Measurements from ENCODE around the gene CD99L2.

Gene CD99L2

DNA sequence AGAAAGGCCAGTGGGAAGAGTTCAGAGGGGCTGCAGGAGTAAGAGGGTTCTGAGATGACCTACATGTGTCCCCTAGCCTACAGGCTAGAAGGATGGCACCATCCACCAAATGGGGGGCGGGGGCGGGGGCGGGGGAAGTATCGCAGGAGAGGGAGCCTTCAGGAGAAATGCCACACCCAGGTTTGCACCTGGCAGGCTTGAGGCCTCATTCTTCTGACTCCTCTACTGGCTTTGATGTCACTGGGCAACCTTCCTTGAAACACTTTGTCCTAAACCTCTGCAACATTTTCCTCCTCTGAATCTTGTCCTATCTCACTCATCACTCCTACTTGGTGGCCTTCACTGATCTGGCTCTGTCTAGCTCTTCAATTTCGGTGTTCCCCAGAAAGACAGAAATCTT lies 24.0 kb downstream of the CD99L2 start:
- peaks cover 15% of the 10 kb centered on the region for H3K9me3 ChIP-seq (ENCODE audit: control insufficient read depth, insufficient read depth, low read depth, low read length)
- no peaks in the 10 kb centered on the region for H3K27me3 ChIP-seq (ENCODE audit: control insufficient read depth, insufficient read depth, low read length)
- H3K4me1 ChIP-seq (ENCODE audit: control insufficient read depth, insufficient read depth, low read length): peaks cover 22% of the 10 kb centered on the region
- H3K9ac ChIP-seq (ENCODE audit: low read length): no peak overlapping the region
- H3K36me3 ChIP-seq (ENCODE audit: control insufficient read depth, insufficient read depth, low read length): peaks cover 11% of the 10 kb centered on the region
- no peak overlapping the region for H3K4me3 ChIP-seq (ENCODE audit: low read depth, low read length)
- H3K27ac ChIP-seq (ENCODE audit: low read depth, low read length): no peak overlapping the region

DNA sequence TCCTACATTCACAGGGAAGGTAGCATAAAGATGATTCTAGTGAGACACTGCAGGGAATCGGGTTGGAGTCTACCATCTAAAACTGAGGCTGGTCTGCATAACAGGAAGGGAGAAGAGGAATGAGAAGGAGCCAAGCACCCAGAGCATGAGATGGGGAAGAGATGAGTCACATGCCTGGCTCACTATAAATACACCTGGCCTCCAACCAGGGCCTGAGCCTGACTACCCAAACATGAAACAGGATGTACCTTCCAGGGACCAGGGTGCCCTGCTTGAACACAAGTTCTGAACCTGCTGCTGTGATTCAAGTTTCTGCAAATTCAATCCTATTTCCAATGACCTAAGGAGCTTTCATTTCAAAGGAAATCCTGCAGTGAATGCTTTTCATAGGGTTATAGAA lies 24.9 kb downstream of the CD99L2 start:
- Histone ChIP-seq H3K4me1 (ENCODE audit: control insufficient read depth, insufficient read depth, low read length) (peaks cover 24% of the 10 kb centered on the region), H3K9me3 (ENCODE audit: control insufficient read depth, insufficient read depth, low read depth, low read length) (peaks cover 15% of the 10 kb centered on the region), H3K9ac (ENCODE audit: low read length) (no peak overlapping the region), H3K4me3 (ENCODE audit: low read depth, low read length) (no peak overlapping the region), H3K27ac (ENCODE audit: low read depth, low read length) (no peak overlapping the region), H3K27me3 (ENCODE audit: control insufficient read depth, insufficient read depth, low read length) (no peaks in the 10 kb centered on the region), H3K36me3 (ENCODE audit: control insufficient read depth, insufficient read depth, low read length) (peaks cover 11% of the 10 kb centered on the region)

DNA sequence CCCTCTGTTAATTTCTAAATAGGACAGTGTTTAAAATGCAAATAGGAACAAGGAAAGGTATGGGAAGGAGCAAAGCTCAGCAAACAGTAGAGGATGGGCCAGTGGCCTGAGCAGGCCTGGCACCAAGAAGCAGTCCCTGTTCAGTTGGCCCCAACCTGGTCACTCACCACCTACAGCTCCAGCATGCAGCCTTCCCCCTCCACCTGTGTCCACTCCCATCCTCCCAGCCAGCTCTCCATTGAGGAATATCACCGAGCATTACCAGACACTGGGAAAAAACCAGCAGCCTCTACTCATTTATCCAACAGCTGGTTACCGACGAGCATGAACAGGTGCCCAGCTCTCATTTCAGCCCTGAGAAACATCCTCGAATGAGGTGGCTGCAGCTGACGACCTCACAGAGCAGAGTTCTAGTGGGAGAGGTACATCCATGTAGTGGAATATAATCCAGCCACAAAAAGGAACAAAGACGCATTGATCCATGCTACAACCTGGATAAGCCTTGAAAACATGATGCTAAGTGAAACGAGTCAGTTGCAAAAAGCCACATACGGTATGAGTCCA lies 25.6 kb downstream of the CD99L2 start:
- H3K27ac ChIP-seq (ENCODE audit: low read depth, low read length): no peak overlapping the region
- H3K9me3 ChIP-seq (ENCODE audit: control insufficient read depth, insufficient read depth, low read depth, low read length): peaks cover 15% of the 10 kb centered on the region
- H3K36me3 ChIP-seq (ENCODE audit: control insufficient read depth, insufficient read depth, low read length): peaks cover 11% of the 10 kb centered on the region
- H3K9ac ChIP-seq (ENCODE audit: low read length): no peak overlapping the region
- H3K4me3 ChIP-seq (ENCODE audit: low read depth, low read length): no peak overlapping the region
- H3K4me1 ChIP-seq (ENCODE audit: control insufficient read depth, insufficient read depth, low read length): peaks cover 24% of the 10 kb centered on the region
- H3K27me3 ChIP-seq (ENCODE audit: control insufficient read depth, insufficient read depth, low read length): no peaks in the 10 kb centered on the region

DNA sequence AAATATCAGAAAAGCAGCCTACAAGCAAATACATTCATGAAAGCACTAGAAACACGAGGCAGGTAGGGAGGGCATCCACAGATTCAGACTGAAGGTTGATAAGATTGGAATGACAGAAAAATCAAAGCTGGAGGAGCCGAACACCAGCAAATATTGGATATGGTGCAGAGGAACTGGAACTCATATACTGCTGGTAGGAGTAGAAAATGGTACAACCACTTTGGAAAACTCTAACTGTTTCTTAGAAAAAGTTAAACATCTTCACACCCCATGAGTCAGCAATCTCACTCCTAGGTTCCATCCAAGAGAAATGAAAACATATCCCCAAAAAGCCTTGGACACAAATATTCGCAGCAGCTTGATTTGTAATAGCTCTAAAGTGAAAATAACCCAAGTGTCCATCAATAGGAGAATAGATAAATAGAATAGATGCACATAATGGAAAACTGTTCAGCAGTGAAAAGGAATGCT lies 27.1 kb downstream of the CD99L2 start:
- H3K27me3 ChIP-seq (ENCODE audit: control insufficient read depth, insufficient read depth, low read length): no peaks in the 10 kb centered on the region
- H3K9me3 ChIP-seq (ENCODE audit: control insufficient read depth, insufficient read depth, low read depth, low read length): peaks cover 13% of the 10 kb centered on the region
- no peak overlapping the region for H3K9ac ChIP-seq (ENCODE audit: low read length)
- no peak overlapping the region for H3K4me3 ChIP-seq (ENCODE audit: low read depth, low read length)
- H3K27ac ChIP-seq (ENCODE audit: low read depth, low read length): no peak overlapping the region
- peaks cover 24% of the 10 kb centered on the region for H3K4me1 ChIP-seq (ENCODE audit: control insufficient read depth, insufficient read depth, low read length)
- peaks cover 11% of the 10 kb centered on the region for H3K36me3 ChIP-seq (ENCODE audit: control insufficient read depth, insufficient read depth, low read length)

DNA sequence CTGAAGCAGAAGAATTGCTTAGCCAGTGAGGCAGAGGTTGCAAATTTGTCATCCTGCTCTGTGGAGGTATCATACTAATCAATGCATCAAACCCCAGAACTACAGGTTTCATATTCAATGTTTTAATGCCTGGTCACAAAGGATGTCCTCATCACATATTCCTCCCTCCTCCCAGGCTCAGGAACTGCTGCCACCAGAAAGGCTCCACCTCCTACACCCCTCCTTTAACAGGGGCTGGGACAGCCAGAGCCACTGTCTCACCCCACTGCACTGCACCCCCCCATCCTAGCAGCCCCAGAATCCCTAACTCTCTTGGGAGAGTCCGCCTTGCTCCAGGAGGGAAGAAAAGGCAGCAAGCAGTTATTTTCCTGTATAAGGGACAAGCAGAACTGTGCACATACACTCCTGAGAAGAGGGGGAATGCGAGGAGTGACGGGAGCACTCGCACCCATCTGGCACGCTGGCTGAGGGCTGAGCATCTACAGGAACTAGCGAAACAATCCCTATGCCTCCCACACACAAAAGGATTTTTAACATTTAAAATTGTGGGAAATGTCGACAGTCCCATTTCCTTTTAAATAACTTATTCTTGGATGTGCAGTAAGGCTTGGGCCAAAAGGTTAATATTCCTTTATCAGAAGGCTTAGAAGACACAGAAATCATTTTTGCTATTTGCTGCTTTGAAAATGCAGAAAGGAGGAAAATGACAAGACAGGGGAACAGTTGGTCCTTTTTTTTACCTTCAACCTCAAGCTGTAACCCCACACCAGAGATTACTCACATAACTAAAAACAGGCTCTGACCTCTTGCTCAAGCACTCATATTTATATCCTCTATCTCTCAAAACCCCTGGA lies 27.8 kb downstream of the CD99L2 start:
- Histone ChIP-seq H3K4me3 (ENCODE audit: low read depth, low read length) (no peak overlapping the region), H3K4me1 (ENCODE audit: control insufficient read depth, insufficient read depth, low read length) (peaks cover 24% of the 10 kb centered on the region), H3K9me3 (ENCODE audit: control insufficient read depth, insufficient read depth, low read depth, low read length) (peaks cover 7% of the 10 kb centered on the region), H3K27me3 (ENCODE audit: control insufficient read depth, insufficient read depth, low read length) (no peaks in the 10 kb centered on the region), H3K27ac (ENCODE audit: low read depth, low read length) (no peak overlapping the region), H3K36me3 (ENCODE audit: control insufficient read depth, insufficient read depth, low read length) (peaks cover 7% of the 10 kb centered on the region), H3K9ac (ENCODE audit: low read length) (no peak overlapping the region)

DNA sequence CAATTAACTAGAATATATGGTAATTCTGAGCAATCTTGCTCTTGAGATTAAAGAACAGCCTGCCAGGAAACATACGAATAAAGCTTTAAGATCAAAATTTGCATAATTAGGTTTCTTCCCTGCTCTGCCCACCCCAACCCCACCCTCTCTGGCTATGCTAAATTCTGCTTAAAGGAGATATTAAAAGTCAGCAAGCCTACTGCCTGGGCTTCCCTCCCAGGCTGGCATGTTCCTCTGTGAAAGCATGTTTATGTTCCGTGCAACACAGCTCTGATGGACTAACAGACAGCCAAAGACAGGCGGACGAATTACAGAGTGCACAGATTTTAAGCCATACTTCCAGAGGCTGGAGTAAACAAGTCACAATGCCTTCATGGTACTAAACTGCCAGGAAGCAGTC lies 28.4 kb downstream of the CD99L2 start:
- Histone ChIP-seq H3K36me3 (ENCODE audit: control insufficient read depth, insufficient read depth, low read length) (no peaks in the 10 kb centered on the region; the same call in 1 of the 2 replicates), H3K27me3 (ENCODE audit: control insufficient read depth, insufficient read depth, low read length) (no peaks in the 10 kb centered on the region), H3K27ac (ENCODE audit: low read depth, low read length) (no peak overlapping the region), H3K9ac (ENCODE audit: low read length) (no peak overlapping the region), H3K4me3 (ENCODE audit: low read depth, low read length) (no peak overlapping the region), H3K4me1 (ENCODE audit: control insufficient read depth, insufficient read depth, low read length) (peaks cover 24% of the 10 kb centered on the region), H3K9me3 (ENCODE audit: control insufficient read depth, insufficient read depth, low read depth, low read length) (peaks cover under 1% of the 10 kb centered on the region; the same call in 1 of the 2 replicates)

DNA sequence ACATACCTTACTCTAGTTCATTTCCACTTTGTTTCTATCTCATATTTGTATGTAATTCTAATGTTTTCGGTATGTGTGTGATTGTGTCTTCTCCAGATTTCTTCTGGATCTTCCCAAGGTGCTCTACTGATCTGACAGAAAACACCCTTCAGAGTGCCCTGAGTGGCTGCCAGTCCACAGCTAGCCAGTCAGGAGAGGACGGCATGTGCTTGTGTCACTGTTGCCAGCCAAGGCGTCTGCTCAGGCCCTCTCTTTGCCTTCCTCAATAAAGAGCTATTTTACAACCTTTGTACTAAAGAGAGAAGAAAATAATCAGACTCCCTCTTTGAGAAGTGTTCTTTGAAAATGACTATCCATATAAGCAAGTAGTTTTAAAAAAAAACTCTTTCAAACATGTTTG lies 29.0 kb downstream of the CD99L2 start:
- peaks cover 24% of the 10 kb centered on the region for H3K4me1 ChIP-seq (ENCODE audit: control insufficient read depth, insufficient read depth, low read length)
- no peak overlapping the region for H3K9ac ChIP-seq (ENCODE audit: low read length)
- no peaks in the 10 kb centered on the region for H3K9me3 ChIP-seq (ENCODE audit: control insufficient read depth, insufficient read depth, low read depth, low read length)
- no peaks in the 10 kb centered on the region for H3K27me3 ChIP-seq (ENCODE audit: control insufficient read depth, insufficient read depth, low read length)
- H3K36me3 ChIP-seq (ENCODE audit: control insufficient read depth, insufficient read depth, low read length): no peaks in the 10 kb centered on the region
- no peak overlapping the region for H3K4me3 ChIP-seq (ENCODE audit: low read depth, low read length)
- H3K27ac ChIP-seq (ENCODE audit: low read depth, low read length): no peak overlapping the region

DNA sequence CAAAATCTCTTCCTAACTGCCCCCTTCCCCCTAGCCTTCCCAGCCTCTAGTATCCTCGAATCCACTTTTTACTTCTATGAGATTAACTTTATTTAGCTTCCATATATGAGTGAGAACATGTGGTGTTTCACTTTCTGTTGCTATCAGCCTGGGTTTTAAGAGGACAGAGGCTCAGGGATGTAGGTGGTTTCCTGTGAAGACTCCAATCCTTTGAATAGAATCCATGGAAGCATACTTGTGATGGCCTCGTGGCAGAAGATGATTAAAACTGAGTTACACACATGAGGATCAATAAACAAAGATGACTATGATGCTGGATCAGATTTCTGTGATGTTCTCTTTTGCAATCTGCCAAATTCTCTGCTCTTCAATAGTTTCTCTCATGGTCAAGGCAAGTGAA lies 29.8 kb downstream of the CD99L2 start:
- no peaks in the 10 kb centered on the region for H3K36me3 ChIP-seq (ENCODE audit: control insufficient read depth, insufficient read depth, low read length)
- H3K27me3 ChIP-seq (ENCODE audit: control insufficient read depth, insufficient read depth, low read length): no peaks in the 10 kb centered on the region
- H3K9ac ChIP-seq (ENCODE audit: low read length): no peak overlapping the region
- H3K4me3 ChIP-seq (ENCODE audit: low read depth, low read length): no peak overlapping the region
- H3K27ac ChIP-seq (ENCODE audit: low read depth, low read length): no peak overlapping the region
- H3K9me3 ChIP-seq (ENCODE audit: control insufficient read depth, insufficient read depth, low read depth, low read length): no peaks in the 10 kb centered on the region
- H3K4me1 ChIP-seq (ENCODE audit: control insufficient read depth, insufficient read depth, low read length): peaks cover 18% of the 10 kb centered on the region

DNA sequence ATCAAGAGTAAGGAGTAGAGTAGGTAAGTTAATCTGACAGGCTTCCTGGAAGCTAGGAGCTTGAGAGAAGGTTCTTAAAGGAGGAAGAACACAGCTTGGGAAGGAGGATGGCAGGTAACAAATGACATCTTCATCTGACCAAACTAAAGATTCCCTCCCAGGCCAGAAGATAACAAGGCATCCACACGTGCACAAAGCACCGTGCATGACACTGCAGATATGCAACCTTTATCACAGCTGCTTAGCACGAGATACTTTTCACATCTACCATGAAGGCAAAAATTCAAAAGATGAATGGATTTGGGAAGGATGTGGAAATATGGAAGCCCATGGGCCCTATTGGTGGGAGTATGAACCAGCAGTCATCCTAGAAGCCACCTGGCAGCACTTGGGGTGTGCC lies 34.3 kb downstream of the CD99L2 start:
- no peak overlapping the region for H3K27ac ChIP-seq (ENCODE audit: low read depth, low read length)
- H3K27me3 ChIP-seq (ENCODE audit: control insufficient read depth, insufficient read depth, low read length): no peaks in the 10 kb centered on the region
- peaks cover 11% of the 10 kb centered on the region for H3K9me3 ChIP-seq (ENCODE audit: control insufficient read depth, insufficient read depth, low read depth, low read length)
- no peaks in the 10 kb centered on the region for H3K36me3 ChIP-seq (ENCODE audit: control insufficient read depth, insufficient read depth, low read length)
- no peak overlapping the region for H3K4me3 ChIP-seq (ENCODE audit: low read depth, low read length)
- H3K9ac ChIP-seq (ENCODE audit: low read length): no peak overlapping the region
- H3K4me1 ChIP-seq (ENCODE audit: control insufficient read depth, insufficient read depth, low read length): no peaks in the 10 kb centered on the region

DNA sequence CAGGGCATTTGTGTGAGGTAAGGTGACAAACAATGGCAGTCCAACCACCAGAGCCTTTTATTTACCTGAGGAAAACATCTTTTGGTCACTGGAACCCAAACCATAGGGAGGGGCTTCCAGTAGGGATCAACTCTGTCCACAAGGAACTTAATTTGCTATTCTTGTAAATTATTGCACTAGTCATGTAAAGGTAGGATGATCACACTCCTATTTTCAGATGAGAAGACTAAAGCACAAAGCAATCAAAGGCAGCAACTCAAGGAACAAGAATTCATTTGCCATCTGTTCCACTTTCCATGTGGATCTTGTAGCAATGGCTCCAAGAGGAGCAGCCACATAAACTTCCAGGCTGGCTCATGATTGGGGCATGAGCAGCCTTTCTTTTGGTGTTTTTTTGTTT lies 35.3 kb downstream of the CD99L2 start:
- Histone ChIP-seq H3K9ac (ENCODE audit: low read length) (no peak overlapping the region), H3K27ac (ENCODE audit: low read depth, low read length) (no peak overlapping the region), H3K4me3 (ENCODE audit: low read depth, low read length) (no peak overlapping the region), H3K9me3 (ENCODE audit: control insufficient read depth, insufficient read depth, low read depth, low read length) (peaks cover 11% of the 10 kb centered on the region), H3K36me3 (ENCODE audit: control insufficient read depth, insufficient read depth, low read length) (no peaks in the 10 kb centered on the region), H3K27me3 (ENCODE audit: control insufficient read depth, insufficient read depth, low read length) (no peaks in the 10 kb centered on the region), H3K4me1 (ENCODE audit: control insufficient read depth, insufficient read depth, low read length) (no peaks in the 10 kb centered on the region)

DNA sequence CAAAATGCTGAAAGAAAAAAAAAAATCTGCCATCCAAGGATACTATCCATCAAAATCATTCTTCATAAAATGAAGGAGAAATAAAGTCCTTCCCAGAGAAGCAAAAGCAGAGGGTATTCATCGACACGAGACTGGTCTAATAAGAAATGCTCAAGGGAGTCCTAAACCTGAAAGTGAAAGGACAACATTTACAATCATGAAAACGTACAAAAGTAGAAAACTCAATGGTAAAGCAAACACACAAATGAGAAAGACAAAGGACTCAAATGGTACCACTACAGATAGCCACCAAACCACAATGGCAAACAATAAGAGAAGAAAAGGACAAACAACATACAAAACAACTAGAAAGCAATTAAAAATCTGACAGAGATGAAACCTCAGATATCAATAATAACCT lies 41.0 kb downstream of the CD99L2 start:
- Histone ChIP-seq H3K27me3 (ENCODE audit: control insufficient read depth, insufficient read depth, low read length) (no peaks in the 10 kb centered on the region), H3K27ac (ENCODE audit: low read depth, low read length) (no peak overlapping the region), H3K4me1 (ENCODE audit: control insufficient read depth, insufficient read depth, low read length) (no peaks in the 10 kb centered on the region), H3K9ac (ENCODE audit: low read length) (no peak overlapping the region), H3K36me3 (ENCODE audit: control insufficient read depth, insufficient read depth, low read length) (no peaks in the 10 kb centered on the region), H3K9me3 (ENCODE audit: control insufficient read depth, insufficient read depth, low read depth, low read length) (peaks cover 13% of the 10 kb centered on the region), H3K4me3 (ENCODE audit: low read depth, low read length) (no peak overlapping the region)

Data from HUES6 (cell line).